Measurements from ENCODE around the gene RFC1. TPM values are rescaled to one million over a fixed set of nuclear protein-coding genes. Genes with fewer than 3 reads are reported as not detected.

The RFC1 gene
- total RNA-seq, 4 donors from 2014 or later, result 17.2 to 30.6 (median 18.6) TPM

DNA sequence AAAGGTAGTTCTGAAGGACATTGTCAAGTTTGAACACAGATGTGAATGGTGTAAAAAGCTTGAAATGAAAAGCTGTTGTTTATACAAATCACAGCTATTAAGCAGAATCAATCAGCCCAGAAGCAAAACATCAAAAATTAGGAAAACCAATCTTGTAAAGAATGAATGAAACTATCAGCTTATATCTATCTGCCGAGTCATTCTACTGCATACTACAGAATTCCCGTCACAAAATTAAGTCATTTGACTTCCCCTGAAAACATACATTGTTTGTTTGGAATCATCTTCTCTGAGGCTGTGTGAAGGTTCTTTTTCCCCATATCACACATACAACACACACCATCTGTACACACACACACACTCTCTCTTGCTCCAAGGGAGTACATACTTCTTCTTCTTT, 80.3 kb downstream of the RFC1 start:
- intact Hi-C loops (cut with DNase I; ENCODE audit: low total_unique reads), result no loop called here
- in situ Hi-C loops (cut with MboI; ENCODE audit: low pct_ligation_motif_present in 1 of 4, low pct_unique_long_range_greater_than_20kb in 1 of 4, low sequenced_read_pairs in 3 of 4), result no loop called here
- Histone ChIP-seq H3K36me3 (peaks cover 0 to 36% (median 14%) of the 10 kb centered on the region in 4 donors), H3K27ac (no peak overlapping the region), H3K4me3 (no peak overlapping the region), H3K4me1 (no peaks in the 10 kb centered on the region), H3K27me3 (no peaks in the 10 kb centered on the region), H3K9me3 (no peaks in the 10 kb centered on the region)
- 93 to 100% methylated on average over 2 of the region's 2 CpGs for WGBS, 2 donors (ENCODE audit: low coverage in 1 of 2)
- TF ChIP-seq, protein P1, sequence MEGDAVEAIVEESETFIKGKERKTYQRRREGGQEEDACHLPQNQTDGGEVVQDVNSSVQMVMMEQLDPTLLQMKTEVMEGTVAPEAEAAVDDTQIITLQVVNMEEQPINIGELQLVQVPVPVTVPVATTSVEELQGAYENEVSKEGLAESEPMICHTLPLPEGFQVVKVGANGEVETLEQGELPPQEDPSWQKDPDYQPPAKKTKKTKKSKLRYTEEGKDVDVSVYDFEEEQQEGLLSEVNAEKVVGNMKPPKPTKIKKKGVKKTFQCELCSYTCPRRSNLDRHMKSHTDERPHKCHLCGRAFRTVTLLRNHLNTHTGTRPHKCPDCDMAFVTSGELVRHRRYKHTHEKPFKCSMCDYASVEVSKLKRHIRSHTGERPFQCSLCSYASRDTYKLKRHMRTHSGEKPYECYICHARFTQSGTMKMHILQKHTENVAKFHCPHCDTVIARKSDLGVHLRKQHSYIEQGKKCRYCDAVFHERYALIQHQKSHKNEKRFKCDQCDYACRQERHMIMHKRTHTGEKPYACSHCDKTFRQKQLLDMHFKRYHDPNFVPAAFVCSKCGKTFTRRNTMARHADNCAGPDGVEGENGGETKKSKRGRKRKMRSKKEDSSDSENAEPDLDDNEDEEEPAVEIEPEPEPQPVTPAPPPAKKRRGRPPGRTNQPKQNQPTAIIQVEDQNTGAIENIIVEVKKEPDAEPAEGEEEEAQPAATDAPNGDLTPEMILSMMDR (IDR thresholded peaks at IDR 0.05), result no peak
- TF ChIP-seq POLR2A (IDR thresholded peaks at IDR 0.05) (no peak), EP300 (IDR thresholded peaks at IDR 0.05; ENCODE audit: low read depth) (no peak), POLR2AphosphoS5 (IDR thresholded peaks at IDR 0.05) (no peak)
- DNase-seq, result no peak

DNA sequence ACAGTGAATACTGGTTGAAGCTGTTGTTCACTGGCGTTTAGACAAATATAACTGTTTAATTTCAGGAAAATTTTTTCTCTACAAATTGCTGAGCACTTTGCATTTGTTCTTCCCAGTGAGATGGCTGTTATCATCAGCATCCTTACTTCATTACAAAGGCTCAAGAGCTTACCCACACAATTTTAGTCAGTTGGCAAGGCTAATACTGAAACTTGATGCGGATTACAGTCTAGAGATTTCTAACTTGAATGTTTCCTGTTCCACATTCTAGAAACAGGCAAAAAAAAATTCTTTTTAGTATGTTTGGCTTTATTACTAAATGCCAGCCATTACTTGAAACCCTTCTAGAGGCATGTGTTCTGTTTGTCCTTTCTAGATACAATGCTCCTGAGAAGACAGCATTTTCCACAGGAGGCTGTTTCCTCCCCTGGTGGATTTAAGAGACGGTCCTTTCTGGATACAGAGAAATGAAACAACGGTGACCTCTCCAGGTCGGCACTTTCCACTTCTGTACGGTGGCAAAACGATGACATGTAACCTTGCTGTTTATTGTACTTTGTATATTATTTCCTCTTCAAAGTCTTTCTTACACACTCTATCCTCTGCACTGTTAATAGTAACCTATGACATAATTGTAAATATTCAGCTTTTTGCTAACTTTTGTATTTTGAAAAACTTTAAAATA, 80.9 kb downstream of the RFC1 start:
- no peak overlapping the region for H3K27ac ChIP-seq
- H3K4me3 ChIP-seq, result no peak overlapping the region
- H3K36me3 ChIP-seq, result peaks cover 0 to 30% (median 11%) of the 10 kb centered on the region in 4 donors
- TF ChIP-seq POLR2AphosphoS5 (IDR thresholded peaks at IDR 0.05) (no peak), POLR2A (IDR thresholded peaks at IDR 0.05) (no peak), EP300 (IDR thresholded peaks at IDR 0.05; ENCODE audit: low read depth) (no peak)
- TF ChIP-seq, protein P1 (IDR thresholded peaks at IDR 0.05), result no peak
- no peaks in the 10 kb centered on the region for H3K4me1 ChIP-seq
- H3K9me3 ChIP-seq, result no peaks in the 10 kb centered on the region
- DNase-seq, result no peak
- in situ Hi-C loops (cut with MboI; ENCODE audit: low pct_ligation_motif_present in 1 of 4, low pct_unique_long_range_greater_than_20kb in 1 of 4, low sequenced_read_pairs in 3 of 4), result no loop called here
- no peaks in the 10 kb centered on the region for H3K27me3 ChIP-seq
- WGBS, 2 donors (ENCODE audit: low coverage in 1 of 2), result 62 to 69% methylated on average over 6 to 7 of the region's 7 CpGs
- intact Hi-C loops (cut with DNase I; ENCODE audit: low total_unique reads), result no loop called here

DNA sequence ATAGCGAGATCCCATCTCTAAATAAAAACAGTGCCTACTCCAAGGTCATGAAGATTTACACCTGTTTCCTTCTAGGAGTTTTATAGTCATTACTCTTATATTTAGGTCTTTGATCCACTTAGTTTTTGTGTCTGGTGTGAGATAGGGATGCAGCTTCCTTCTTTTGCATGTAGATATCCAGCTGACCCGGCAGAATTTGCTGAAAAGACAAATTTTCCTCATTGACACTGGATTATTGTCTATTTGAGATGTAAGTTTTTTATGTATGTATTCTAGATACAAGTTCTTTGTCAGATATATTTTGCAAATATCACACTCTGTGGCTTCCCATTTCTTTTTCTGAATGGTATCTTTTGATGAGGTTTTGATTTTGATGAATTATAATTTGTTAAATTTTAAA, 85.4 kb downstream of the RFC1 start:
- no peaks in the 10 kb centered on the region for H3K27me3 ChIP-seq
- 100% methylated on average over 1 to 2 of the region's 2 CpGs for WGBS, 2 donors (ENCODE audit: low coverage in 1 of 2)
- H3K4me1 ChIP-seq, result no peaks in the 10 kb centered on the region
- intact Hi-C loops (cut with DNase I; ENCODE audit: low total_unique reads) (no loop called here), in situ Hi-C loops (cut with MboI; ENCODE audit: low pct_ligation_motif_present in 1 of 4, low pct_unique_long_range_greater_than_20kb in 1 of 4, low sequenced_read_pairs in 3 of 4) (no loop called here)
- no peak for DNase-seq
- H3K36me3 ChIP-seq, result peaks cover 0 to 6% (median 0%) of the 10 kb centered on the region in 4 donors
- no peak overlapping the region for H3K4me3 ChIP-seq
- TF ChIP-seq, protein P1 (IDR thresholded peaks at IDR 0.05), result no peak
- TF ChIP-seq POLR2AphosphoS5 (IDR thresholded peaks at IDR 0.05) (no peak), EP300 (IDR thresholded peaks at IDR 0.05; ENCODE audit: low read depth) (no peak)
- no peaks in the 10 kb centered on the region for H3K9me3 ChIP-seq
- no peak overlapping the region for H3K27ac ChIP-seq

DNA sequence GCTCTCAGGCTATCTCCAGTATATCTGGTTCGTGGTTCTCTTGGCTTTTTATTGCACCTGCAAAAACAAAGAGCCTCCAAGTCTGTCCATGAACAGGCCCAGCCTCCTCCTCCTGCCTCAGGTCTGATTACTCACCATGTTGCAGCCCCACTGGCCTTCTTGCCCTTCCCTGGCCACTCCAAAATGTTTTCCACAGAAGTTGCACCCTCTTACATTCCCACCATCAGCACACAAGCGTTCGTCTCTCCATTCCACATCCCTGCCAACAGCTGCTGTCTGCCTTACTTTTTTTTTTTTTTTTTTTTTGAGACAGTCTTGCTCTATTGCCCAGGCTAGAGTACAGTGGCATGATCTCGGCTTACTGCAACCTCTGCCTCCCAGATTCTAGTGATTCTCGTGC, 86.7 kb downstream of the RFC1 start:
- intact Hi-C loops (cut with DNase I; ENCODE audit: low total_unique reads), result no loop called here
- peaks cover 0 to 6% (median 3%) of the 10 kb centered on the region in 4 donors for H3K36me3 ChIP-seq
- TF ChIP-seq POLR2AphosphoS5 (IDR thresholded peaks at IDR 0.05), result no peak
- TF ChIP-seq, protein P1 (IDR thresholded peaks at IDR 0.05), result no peak
- no peak for TF ChIP-seq POLR2A (IDR thresholded peaks at IDR 0.05)
- no peak for TF ChIP-seq EP300 (IDR thresholded peaks at IDR 0.05; ENCODE audit: low read depth)
- WGBS, 2 donors (ENCODE audit: low coverage in 1 of 2), result 84 to 95% methylated on average over 4 to 5 of the region's 5 CpGs
- no peak overlapping the region for H3K4me3 ChIP-seq
- no peaks in the 10 kb centered on the region for H3K9me3 ChIP-seq
- in situ Hi-C loops (cut with MboI; ENCODE audit: low pct_ligation_motif_present in 1 of 4, low pct_unique_long_range_greater_than_20kb in 1 of 4, low sequenced_read_pairs in 3 of 4), result no loop called here
- H3K4me1 ChIP-seq, result no peaks in the 10 kb centered on the region
- DNase-seq, result no peak
- H3K27me3 ChIP-seq, result no peaks in the 10 kb centered on the region
- no peak overlapping the region for H3K27ac ChIP-seq
